KG1 (cell line): Measurements from ENCODE around the gene NAB2.
"Not testable (repeated sequence)": the region's sequence is repeated elsewhere in the genome, so short reads cannot be mapped to it uniquely, and the experiment has no call there.

Source experiments
- DNase-seq: peaks from one replicate; lab custom pipeline; 2025; lab: John Stamatoyannopoulos, UW

Gene NAB2, protein sequence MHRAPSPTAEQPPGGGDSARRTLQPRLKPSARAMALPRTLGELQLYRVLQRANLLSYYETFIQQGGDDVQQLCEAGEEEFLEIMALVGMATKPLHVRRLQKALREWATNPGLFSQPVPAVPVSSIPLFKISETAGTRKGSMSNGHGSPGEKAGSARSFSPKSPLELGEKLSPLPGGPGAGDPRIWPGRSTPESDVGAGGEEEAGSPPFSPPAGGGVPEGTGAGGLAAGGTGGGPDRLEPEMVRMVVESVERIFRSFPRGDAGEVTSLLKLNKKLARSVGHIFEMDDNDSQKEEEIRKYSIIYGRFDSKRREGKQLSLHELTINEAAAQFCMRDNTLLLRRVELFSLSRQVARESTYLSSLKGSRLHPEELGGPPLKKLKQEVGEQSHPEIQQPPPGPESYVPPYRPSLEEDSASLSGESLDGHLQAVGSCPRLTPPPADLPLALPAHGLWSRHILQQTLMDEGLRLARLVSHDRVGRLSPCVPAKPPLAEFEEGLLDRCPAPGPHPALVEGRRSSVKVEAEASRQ

DNA sequence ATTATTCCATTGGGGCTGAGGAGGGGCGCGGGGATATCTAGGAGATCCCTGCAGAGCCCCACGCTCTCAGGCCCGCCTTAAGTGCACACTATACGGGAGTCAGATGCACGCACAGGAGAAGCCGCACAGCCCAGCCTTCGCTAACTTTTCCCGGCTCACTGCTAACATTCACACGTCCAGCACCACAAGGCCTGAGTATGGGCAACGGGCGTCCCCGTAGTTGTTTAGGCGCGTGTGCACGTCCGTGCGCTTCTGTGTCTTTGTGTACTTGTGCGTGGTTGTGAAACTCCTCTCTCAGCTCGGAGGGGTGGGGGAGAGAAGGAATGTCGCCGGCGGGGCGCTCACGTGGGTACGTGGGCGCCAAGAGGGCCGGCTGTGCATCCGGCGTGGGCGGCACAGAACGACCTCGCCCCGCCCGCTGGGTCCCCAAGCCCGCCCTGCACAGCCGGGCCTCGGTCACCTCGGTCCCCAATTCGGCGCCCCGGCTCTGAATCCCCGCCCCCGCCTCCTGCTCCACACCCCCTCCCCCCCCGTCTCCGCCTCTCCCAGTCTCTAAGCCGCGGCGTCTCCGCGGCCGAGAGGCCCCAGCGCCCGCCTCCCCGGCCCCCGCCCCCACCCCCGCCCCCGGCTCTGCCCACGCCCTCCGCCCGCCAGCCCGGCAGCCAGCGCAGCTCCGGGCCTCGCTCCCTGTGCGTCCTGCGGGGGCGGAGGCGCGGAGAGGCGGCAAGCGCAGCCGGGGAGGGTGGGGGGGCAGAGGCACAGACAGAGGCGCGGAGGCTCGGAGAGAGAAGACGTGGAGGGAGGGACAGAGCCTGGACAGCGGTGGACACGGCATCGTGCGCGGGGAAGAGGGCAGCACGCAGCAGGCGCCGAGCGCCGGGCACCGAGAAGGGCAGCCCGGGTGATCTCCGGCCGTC lies at the start of gene NAB2:
NAB2 (plus strand) TSS at position 761 of the 917 bp plus-strand sequence. CDS start 158 bp downstream, outside the sequence.
- DNase-seq, result peak; percentile 78

DNA sequence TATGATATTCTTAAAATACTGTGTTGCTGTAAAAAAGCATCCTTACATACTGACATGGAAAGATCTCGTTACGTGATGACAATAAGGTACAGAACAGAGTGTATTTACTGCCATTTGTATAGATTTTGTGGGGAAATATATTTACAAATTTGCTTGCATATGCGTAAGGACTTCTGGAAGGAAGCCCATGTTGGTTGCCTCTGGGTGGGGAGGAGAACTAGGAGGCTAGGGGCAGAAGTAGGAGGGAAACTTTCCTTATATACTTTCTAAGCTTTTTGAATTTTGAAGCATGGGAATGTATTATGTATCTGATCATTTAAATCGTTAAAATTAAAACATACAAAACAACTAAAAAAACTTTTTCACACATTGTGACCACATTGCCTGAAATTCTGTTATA lies 48.7 kb upstream of the NAB2 start:
- DNase-seq, result no peak

DNA sequence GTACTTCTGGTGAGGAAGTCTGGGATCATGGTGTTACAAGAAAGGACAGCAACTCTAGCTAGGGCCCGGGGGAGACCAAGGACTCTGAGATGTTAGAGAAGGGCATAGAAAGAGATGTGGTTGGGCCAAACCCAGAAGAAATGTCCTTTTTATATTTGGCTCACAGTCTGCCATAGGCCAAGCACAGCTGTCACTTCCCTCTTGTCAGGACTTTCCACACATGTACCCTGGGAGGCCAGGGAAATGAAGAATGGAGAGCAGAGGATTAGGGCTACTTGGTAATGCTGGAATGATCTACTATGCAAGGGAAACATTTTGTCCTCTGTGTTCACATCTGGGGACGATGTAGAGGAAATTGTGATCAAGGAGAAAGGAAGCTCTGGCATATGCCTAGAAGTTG lies 48.2 kb upstream of the NAB2 start:
- DNase-seq, result no peak

DNA sequence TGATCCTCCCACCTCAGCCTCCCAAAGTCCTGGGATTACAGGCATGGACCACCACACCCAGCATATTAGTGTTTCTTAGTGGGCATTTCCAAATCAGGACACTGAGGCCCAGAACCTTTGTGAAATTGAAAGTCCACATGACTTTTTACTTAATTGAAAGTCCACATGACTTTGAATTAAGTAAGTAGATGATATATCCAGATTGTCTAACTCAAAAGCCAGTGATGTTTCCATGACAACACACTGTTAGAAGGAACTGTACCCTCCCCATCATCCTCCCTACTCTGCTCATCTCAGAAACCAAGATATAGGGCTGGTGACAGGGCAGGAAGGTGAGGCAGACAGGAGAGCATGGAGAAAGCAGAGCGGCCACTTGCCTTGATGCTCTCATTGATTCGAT lies 46.2 kb upstream of the NAB2 start:
- DNase-seq, result no peak

DNA sequence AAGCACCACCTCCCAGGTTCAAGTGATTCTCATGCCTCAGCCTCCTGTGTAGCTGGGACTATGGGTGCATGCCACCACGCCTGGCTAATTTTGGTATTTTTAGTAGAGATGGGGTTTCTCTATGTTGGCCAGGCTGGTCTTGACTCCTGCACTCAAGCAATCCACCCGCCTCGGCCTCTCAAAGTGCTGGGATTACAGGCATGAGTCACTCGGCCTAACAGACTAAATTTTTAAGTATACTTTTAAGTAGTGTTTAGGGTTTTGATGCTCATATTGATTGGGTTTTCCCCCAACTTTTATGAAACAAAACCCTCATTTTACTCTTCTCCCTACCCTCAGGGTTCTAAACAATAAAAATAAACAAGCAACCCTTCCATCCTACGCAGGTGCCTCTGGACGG lies 44.4 kb upstream of the NAB2 start:
- no peak for DNase-seq

DNA sequence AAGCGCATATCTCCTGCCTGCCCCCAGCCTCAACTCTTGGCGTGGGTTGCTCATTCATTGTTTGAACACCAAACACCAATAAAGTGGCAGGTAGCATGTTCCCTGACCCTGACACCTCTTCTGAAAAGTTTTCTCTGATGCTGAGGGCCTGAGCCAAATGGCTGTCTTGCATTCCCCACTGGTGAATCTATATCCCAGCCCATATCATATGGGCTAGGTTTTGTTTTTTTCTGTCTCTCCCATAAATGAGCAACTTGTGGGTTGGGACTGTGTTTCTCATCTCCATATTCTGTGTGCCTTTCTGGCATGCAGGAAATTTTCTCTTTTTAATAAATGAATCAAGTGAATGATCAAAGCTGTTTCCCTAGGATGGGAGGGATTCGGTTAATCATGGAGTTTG lies 44.0 kb upstream of the NAB2 start:
- DNase-seq, result no peak

DNA sequence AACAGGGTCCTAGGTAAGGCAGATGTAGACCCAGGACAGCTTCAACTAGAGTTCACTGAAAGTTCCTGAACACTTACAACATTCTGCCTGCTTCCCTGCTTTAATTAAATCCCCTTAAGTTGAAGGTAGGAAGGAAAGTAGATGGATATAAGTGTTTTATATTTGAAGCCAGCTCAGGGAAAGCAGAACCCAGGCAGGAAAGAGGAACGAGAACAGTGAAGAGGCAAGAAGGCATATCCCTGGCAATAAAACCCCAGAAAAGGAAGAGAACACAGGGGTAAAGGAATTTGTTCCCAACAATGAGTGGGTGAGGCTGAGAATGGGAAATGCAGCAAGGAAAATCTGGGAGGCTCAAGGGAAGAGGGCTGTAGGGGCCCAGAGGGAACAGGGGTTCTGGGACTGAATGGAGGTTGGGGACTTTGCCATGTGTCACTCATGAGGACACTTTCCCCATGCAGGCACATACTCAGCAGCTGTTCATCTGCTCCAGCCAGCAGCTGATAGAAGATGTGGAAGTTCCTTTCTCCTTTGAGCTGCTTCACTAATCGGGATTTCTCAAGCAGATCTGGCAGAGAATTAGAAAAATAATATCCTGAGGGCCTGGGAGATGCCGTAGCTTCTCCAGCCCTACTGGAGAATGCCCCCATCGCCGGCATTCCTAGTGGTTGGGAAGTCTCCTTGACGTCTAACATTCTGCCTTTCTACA lies 42.7 kb upstream of the NAB2 start:
- DNase-seq, result no peak

DNA sequence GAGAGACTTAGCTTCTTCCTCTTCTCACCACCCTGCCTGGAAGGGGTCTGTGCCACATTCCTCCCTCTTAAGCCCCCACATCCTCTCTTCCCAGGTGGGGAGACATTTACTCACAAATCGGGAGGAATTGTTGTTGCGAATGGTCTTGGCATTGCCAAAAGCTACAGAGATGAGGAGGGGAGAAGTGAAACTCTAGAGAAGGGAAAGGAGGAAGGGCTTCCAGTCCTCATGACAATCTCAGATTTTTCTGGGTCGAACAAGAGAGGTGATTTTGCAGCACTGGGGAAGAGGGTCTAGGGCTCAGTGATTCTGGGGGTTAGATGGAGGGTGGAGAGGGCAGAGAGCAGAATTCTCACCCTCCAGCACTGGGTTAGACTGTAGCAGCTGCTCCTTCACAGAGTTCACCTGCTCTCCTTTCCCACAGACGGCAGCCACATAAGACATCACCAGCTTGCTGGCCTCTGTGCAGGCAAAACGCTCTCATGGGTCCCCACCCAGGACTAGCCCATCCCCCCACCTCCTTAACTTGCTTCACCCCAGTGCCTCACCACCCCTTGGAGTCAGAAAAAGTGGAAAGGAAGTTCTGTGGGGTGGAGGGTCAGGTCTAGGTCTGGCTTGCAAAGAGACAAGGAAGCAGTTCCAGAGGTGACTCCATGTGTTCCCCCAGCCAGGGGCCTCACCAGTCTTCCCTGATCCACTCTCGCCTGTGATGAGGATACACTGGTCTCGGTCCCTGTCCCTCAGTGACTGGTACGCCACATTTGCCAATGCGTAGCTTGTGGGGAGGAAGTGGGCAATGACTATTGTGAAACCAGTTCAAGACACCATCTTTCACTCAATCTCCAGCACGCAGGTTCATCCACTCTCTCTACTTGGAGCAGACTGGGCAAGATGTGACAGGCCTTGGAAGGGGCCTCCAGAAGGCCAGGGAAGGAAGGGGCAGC lies 41.7 kb upstream of the NAB2 start:
- DNase-seq, result no peak

DNA sequence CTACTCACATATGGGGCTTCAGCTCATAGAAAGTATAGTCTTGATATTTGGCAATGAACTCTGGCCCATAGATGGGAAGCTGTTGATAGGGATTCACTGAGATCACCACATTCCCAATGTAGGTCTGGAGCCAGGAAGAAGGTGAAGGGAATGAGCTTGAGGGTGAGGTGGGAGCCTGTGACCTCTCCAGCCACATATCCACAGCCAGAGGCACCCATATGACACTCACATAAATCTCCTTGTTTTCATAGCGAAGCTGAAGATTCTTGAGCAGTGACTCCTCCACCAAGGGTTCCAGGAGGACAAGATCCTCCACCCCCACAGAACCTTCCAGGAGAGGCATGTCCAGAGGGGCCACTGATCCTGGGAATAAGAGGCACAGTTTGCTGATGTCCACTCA lies 40.9 kb upstream of the NAB2 start:
- DNase-seq, result no peak

DNA sequence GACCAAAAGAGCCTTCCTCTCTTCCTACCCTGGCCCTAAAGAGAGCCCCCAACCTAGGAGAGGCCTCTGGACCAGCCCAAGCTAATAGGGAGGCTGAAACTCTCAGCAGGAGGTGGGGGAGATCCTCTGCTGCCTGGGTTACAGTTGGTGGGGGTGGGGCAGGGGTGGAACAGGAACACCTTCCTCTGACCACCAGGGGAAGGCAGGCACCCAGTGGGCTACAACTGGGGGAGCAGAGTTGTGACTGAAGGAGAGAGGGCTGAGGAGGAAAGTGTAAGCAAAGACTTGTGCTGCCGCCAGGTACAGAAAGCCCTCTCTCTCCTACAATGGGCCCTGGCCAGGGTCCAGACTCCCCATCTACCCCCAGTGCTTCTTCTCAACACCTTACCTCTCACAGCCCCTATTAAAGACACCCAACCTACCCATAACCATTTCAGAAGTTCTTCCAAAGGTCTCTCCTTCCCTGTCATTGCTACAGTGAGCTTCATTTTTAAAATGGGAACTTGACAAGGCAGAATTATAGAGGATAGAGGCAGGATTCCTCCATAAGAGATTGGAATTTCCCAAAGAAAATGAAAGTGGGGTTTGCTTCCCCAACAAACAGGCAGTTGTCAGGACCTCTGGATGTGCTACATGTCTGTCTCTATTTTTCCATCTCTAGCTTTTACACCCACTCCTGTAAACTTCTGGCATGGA lies 40.3 kb upstream of the NAB2 start:
- DNase-seq, result no peak

DNA sequence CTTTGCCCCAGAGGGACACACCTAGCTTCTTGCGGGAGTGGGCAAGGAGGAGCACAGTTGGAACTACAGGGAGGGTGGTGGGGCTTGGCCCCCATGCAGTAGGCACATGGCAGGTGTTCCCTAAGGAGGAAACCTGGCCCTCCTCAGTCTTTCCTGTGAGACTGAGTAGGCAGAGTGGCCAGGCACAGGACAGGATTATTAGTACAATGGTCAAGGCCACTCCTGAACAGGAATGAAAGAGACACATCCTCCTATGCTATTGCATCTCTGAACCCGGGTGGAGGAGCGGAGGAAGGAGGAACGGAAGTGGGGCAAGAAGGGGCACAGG lies 39.8 kb upstream of the NAB2 start:
- DNase-seq, result no peak

DNA sequence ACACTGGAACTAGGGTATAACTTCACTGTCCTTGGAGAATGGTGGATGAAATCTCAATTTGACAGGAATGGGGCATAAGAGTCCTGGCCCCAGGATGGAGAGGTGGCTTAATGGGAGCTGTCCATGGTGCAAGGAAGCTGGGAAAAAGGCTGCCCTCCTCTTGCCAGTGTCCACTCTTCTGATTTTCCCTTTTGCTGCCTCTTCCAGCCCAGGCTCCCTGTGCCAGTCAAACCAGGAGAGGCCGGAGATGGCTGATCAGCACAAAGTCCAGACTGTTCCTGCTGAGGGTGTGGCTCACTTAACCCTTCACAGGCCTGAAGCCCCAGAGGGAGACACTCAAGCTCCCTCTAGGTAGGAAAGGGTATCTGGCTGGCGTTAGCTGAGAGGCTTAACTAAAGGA lies 39.0 kb upstream of the NAB2 start, which contains the start of gene MYO1A:
MYO1A (minus strand) TSS at position 240 of the 400 bp plus-strand sequence. CDS start 1,806 bp downstream, outside the sequence.
- no peak for DNase-seq

DNA sequence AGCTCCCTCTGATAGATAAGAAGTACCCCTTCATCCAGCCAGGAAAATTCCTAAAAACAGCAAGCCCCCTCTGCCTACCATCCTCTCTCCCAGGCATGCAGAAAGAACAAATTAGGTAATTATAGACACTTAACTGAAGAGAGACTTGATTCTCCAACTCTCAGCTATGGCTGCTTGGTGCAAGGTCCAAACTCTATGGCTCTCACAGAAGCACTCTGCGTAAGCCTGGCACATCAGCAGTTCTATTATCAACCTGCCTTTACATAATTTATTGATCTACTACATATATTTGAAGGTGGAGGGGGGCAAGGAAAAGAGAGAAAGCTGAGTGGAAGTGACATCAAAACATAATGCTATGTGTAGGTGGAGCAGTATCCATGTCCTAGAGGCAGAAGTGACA lies 37.9 kb upstream of the NAB2 start:
- DNase-seq, result no peak

DNA sequence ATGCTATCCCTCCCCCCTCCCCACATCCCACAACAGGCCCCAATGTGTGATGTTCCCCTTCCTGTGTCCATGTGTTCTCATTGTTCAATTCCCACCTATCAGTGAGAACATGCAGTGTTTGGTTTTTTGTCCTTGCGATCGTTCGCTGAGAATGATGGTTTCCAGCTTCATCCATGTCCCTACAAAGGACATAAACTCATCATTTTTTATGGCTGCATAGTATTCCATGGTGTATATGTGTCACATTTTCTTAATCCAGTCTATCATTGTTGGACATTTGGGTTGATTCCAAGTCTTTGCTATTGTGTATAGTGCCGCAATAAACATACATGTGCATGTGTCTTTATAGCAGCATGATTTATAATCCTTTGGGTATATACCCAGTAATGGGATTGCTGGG lies 35.8 kb upstream of the NAB2 start:
- DNase-seq, result not testable (repeated sequence)

DNA sequence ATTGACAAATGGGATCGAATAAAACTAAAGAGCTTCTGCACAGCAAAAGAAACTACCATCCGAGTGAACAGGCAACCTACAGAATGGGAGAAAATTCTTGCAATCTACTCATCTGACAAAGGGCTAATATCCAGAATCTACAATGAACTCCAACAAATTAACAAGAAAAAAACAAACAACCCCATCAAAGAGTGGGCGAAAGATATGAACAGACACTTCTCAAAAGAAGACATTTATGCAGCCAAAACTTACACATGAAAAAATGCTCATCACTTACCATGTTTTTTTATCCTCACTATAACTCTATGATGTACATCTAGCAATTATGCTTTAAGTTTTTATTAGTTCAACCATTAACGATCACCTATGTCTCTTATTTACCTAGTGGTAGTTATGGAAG lies 35.0 kb upstream of the NAB2 start:
- DNase-seq, result not testable (repeated sequence)

DNA sequence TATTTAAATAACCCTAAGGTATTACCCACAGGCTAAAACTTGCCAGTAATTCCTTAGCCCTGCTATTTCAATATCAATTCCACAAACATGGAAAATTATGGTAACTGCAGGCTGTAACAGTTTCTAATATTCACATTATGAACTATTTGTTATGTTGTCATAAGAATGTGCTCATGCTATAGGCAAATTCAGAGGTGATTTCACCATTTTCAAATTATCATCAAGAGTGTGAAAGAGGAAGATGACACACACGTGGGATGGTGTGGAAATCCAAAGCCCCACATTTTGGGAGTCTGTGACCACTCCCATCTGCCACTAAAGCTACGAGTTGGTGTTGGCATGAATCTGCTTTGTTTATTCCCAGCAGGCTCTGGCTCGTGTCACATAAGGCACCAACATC lies 33.1 kb upstream of the NAB2 start:
- DNase-seq, result no peak

DNA sequence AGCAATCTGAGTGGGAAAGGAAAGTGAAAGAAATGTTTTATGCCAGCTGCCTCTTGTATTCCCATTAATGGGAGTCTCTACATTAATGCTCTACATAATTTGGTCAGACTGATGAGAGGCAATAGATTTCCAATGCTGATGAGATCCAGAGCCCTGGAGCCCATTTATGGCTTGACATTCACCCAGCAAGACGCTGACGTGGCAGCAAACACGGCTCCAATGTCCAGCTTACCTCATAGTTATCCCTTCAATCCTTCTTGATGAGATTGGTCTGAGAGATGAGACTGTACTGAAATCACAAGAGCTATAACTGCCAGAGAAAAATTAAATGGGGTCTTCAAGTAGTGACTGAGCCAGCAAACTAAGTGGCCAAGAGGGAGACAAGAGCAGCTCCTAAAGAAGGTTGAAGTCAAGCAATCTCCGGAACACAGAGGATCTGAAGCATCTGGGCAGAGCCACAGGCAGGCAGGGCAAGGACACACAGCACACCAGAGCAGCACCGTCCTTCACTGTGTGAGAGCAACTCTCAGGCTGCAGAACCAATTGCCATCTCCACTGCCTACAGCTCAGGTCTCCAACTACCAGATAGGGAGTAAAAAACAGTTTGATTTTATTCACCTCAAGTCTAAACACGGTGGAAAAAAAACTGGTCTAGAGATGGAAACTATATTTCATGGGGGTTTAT lies 31.7 kb upstream of the NAB2 start:
- no peak for DNase-seq

DNA sequence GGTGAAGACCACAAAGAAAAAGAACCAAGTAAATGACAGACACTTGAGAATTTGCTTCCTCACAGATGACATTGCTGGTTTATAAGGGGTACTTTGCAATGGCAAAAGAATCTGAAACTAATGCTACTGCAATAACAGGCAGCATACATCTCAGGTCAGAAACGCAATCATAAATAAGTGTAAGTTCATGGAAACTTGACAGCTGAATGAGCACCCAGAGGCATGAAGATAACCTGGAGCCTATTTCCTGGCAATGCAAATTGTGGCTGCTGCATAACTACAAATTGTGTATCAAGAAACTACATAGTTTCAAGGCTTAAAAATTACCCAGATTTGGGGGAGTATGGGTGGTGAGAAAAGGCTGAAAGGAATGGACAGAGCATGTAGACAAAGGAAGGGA lies 30.5 kb upstream of the NAB2 start:
- DNase-seq, result no peak

DNA sequence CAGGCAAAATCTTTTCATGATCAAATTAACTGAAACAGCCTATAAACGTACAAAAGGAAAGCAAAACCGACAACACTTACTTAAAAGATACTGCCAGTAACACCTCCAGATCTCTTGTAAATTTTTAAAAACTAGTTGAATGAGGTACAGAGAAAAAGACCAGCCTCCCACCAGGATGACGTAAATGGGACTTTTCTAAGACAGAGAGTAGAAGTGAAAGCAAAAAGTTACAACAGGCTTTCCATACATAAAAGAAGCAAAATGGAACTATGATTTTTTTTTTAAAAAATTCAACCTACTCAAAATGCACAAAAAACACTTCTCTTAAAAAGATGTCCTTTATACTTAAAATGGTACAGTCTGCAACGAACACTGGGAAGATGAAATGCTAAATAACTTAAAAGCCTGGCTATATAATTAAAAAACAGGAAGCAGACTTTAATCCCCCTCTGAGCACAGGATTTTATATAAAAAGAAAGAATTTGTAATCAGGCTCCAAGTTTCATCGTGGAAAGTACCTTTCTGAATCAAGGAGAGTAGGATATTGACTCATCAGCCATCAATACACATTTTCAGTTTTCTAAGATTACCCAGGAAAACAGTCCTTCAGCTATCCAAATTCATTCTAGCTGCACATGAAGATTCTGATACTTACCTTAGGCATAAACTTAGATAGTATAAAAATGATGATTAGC lies 24.8 kb upstream of the NAB2 start:
- DNase-seq, result no peak
